ENCODE data around the gene PRUNE2.
A peak's percentile ranks its signal among the peaks of the same experiment; 100 is the strongest.
"Not testable (repeated sequence)": the region's sequence is repeated elsewhere in the genome, so short reads cannot be mapped to it uniquely, and the experiment has no call there.

Gene PRUNE2, protein sequence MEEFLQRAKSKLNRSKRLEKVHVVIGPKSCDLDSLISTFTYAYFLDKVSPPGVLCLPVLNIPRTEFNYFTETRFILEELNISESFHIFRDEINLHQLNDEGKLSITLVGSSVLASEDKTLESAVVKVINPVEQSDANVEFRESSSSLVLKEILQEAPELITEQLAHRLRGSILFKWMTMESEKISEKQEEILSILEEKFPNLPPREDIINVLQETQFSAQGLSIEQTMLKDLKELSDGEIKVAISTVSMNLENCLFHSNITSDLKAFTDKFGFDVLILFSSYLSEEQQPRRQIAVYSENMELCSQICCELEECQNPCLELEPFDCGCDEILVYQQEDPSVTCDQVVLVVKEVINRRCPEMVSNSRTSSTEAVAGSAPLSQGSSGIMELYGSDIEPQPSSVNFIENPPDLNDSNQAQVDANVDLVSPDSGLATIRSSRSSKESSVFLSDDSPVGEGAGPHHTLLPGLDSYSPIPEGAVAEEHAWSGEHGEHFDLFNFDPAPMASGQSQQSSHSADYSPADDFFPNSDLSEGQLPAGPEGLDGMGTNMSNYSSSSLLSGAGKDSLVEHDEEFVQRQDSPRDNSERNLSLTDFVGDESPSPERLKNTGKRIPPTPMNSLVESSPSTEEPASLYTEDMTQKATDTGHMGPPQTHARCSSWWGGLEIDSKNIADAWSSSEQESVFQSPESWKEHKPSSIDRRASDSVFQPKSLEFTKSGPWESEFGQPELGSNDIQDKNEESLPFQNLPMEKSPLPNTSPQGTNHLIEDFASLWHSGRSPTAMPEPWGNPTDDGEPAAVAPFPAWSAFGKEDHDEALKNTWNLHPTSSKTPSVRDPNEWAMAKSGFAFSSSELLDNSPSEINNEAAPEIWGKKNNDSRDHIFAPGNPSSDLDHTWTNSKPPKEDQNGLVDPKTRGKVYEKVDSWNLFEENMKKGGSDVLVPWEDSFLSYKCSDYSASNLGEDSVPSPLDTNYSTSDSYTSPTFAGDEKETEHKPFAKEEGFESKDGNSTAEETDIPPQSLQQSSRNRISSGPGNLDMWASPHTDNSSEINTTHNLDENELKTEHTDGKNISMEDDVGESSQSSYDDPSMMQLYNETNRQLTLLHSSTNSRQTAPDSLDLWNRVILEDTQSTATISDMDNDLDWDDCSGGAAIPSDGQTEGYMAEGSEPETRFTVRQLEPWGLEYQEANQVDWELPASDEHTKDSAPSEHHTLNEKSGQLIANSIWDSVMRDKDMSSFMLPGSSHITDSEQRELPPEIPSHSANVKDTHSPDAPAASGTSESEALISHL (N-terminal part only)

DNA sequence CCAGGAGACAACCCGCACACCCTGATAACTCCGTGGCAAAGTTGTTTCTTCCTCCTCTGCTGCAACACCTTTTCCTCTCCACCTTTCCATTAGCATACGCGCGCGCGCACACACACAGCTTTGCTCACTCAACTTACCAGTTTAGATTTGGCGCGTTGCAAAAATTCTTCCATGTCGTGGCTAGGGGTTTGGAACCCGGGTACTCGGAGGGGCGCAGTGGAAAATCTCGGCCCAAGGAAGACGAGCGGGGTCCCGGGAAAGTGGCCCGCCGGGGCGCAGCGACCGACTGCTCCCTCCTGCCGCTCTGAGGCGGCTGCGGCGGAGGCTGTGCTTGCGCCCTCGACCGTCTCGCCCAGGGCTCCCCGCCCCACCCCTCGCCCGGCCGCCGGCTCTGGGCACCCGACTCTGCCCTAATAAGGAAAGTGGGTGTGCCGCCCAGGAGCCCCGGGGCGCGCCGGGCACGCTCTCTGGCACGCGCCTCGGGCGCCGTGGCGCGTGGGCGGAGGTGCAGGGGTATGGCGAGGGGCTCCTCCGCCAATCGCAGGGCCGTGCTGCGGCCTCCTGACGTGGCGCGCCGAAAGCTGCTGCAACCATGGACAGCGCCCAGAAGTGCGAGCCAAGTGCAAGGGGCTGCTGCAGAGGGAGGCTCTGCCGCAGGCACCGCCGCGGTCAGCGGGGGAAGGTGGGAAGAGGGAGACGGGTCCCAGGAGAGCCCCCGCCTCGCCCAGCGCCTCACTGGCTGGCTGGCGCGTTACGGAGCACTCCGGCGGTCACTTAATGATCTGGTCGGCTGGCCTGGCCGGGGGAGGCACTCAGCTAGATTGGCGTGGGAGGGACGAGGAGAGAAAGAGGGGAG is at the start of gene PRUNE2:
PRUNE2 (minus strand) TSS at position 324 of the 856 bp plus-strand sequence; CDS start at position 173, 151 bp downstream.
- peak; percentile 11 for DNase-seq (ENCODE audit: low read depth)

DNA sequence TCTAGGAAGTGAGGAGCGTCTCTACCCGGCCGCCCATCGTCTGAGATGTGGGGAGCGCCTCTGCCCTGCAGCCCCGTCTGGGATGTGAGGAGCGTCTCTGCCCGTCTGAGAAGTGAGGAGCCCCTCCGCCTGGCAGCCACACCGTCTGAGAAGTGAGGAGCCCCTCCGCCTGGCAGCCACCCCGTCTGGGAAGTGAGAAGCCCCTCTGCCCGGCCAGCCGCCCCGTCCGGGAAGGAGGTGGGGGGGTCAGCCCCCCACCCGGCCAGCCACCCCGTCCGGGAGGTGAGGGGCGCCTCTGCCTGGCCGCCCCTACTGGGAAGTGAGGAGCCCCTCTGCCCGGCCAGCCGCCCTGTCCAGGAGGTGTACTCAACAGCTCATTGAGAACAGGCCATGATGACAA is 49.5 kb upstream of the PRUNE2 start:
- not testable (repeated sequence) for DNase-seq (ENCODE audit: low read depth)

DNA sequence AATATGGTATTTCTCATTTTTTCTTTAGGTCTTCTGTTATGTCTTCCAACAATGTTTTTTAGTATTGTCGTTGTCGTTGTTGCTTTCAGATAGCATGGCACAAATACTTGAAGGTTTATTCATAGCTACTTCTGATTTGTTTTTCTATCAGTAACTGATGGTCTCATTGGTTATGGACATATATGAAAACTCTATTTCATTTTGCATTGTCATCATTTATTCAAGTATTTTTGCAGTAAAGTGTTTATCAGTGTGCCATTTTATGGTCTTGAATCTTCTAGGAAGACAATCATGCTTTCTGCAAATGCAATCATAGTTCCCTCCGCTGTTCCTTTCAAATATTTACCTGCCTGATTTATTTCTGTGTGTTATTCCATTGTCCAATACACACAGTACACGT is 44.0 kb upstream of the PRUNE2 start:
- DNase-seq (ENCODE audit: low read depth), result no peak

DNA sequence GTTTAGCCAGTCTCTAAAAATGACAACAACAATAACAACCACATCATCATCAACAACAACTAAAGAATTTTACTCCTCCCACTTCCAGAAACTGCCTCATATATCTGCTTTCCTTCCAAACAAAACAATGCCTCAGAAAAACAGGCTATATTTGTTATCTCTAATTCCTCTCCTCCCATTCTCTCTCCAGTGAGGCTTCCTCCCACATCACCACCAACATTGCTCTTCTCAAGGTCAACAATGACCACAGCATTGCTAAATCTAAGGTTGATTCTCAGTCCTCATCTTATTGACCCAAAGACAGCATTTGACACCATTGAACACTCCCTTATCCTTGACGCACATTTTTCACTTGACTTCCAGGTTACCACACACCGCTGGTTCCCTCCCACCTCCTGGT is 38.1 kb upstream of the PRUNE2 start:
- no peak for DNase-seq (ENCODE audit: low read depth)

DNA sequence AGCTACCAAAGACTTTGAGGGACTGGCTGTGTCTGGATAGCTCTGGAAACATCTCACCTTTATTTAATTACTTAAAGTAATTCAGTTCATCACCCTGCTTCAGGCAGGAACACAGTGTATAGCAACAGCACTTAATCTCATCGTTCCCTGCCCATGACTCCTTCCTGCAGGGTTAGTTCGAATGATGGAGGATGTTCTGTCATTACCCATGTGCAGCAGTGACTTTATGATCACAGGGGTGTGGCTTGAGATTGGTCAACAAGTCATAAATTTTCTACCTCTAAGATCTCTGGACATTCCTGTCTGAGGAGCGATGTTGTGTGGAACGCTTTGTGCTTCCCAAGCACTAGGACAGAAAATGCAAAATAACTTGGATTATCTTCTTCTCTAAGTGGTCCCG is 37.1 kb upstream of the PRUNE2 start:
- DNase-seq (ENCODE audit: low read depth), result no peak

DNA sequence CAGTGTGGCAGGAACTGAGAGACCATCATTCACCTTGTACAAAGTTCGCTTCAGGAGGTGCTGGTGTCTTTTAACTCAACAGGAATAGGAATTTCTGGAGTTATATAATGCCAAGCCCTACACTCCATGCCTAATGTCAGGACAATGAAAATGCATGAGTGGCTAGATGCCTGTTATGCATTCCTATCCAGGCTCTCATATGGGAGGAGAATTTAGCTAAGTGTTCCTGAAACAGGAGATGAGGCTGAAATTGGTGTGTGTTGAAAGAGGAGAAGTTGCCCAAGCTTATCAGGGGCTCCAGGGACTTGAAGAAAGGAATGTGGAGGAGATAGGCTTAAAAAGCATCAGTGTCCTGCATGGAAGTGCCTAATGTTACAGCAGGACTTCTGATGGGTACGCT is 26.8 kb upstream of the PRUNE2 start:
- DNase-seq (ENCODE audit: low read depth), result peak; percentile 5

DNA sequence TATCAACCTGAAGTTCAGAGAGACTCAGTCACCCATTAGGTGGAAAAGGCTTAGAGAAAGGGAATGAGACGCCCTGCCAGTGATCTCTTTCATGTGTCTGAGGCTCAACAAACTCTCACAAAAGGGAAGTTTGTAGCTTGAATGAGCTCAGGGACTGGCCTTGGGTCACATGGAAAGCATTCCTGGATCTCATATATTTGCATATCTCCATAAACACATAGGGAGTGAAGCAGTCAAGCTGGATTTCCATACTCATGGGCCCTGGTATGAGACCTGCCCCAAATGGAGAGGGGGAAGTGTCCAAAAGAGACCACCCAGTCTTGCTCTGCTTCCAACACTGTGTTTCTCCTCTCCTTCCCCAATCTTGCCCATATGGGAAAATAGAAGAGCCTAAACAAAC is 26.4 kb upstream of the PRUNE2 start:
- no peak for DNase-seq (ENCODE audit: low read depth)

DNA sequence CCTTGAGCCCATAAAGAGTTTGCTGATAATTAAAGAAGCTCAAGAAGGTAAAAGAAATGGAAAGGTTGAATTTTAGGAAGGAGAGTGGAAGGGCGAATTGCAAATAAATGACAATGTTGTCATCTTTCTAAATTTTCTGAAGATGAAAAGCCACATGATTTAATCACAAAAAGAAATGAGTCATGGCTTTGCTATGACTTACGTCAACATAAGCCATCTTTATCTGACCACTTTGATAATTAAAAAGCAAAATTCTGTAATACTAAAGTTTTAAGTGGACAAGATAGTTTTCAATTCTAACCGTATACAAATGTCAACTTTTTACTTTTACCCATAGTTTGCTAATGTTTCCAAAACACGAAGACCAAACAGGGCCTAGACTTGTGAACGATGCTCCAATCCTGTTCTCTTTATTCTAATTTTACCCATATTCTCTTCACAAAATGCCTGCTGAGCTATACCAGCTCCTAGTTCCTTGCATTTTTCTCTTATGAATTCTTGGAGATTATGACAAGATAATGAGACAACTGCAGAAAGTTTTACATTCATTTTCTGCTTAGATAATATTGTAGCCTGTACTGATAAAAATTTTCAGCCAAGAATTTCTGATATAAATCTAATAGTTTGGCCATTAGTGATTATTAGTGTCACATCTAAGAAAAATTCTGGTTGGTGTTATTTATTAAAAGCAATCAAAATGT is 21.8 kb upstream of the PRUNE2 start:
- no peak for DNase-seq (ENCODE audit: low read depth)

DNA sequence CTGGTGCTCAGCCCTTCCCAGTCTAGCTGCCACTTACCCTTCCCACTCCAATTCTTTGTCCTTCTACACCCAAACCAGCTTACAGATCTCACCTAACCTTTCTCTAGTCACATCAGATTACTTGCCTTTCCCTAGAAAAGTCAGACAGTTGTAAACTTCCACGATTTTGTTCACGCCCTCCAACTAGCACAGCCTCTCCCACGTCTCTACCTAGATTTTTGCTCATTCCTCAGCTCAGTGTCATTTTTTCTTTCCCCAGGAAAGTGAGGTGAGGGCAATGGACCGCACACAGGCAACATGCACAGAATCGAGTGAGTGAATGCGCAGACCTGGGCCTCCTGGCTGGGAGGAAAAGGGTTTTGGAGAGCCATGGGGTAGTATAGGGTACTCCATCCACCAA is 20.9 kb upstream of the PRUNE2 start:
- DNase-seq (ENCODE audit: low read depth), result no peak

DNA sequence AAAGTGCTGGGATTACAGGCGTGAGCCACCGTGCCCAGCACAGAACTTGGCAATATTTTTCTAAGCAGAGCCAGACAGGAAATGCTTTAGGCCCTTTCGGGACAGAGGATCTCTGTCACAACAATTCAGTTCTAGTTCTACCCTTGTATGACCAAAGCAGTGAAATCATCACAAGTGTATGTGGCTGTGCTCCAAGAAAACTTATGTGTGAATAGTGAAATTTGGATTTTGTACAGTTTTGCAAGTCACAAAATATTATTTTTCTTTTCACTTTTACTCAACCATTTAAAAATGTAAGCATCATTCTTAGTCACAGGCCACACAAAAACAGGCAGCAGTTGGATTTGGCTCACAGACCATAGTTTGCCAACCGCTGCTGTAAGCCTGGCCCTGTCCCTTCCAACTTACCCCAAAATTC is 20.4 kb upstream of the PRUNE2 start:
- peak; percentile 57 for DNase-seq (ENCODE audit: low read depth)

DNA sequence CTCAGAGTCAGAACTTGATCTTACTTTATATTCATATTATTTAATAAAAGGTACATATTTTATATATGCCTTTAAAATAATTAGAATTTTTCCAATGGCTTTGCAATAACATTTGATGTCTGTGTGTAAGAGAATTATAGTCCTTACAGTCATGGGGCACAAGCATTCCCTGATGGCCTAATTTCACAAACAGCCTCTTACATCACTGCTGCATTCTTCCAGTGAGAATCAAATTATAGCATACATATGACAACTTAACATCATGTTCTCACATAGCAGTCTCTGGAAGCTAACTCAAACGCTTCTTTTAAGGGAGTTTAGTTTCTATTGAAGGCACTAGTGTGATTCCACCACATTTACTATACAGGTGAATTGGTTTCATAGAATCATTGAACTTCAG is 15.3 kb upstream of the PRUNE2 start:
- DNase-seq (ENCODE audit: low read depth), result no peak

DNA sequence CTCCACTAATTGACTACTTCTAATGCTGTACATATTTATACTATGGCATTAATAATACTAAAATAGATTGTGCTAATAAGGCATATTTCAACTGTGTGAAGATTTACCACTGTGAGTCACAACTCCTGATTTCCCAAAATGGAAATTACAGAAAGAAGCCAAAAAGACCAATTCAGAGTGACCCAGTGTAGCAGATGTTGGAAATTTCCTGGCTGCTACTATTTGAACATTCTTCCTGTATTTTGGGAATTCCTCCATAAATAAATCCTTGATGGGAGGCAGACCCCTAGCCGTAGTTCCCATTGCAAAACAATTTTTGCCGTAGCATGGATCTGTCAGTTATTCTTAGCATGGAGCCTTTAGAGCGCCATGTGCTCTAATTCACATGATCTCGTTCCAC is 11.4 kb upstream of the PRUNE2 start:
- DNase-seq (ENCODE audit: low read depth), result no peak

DNA sequence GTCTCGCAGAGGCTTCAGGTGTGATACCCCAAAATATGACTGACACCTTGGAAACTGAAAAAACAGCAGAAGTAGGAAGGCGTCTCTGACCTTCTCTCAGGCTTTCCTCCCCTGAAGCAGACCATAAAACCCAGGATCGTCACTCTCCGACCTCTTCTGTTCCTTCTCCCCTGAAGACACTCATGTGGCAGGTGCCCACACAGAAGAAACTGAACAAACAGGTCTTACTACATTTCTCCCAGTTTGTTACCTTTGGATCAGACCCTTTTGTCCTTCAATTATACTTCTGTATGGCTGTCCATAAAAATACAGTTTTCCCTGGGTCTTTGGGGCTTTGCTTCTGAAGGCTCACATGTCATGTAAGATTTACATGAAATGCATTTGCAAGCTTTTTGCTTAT is 10.3 kb upstream of the PRUNE2 start:
- no peak for DNase-seq (ENCODE audit: low read depth)

DNA sequence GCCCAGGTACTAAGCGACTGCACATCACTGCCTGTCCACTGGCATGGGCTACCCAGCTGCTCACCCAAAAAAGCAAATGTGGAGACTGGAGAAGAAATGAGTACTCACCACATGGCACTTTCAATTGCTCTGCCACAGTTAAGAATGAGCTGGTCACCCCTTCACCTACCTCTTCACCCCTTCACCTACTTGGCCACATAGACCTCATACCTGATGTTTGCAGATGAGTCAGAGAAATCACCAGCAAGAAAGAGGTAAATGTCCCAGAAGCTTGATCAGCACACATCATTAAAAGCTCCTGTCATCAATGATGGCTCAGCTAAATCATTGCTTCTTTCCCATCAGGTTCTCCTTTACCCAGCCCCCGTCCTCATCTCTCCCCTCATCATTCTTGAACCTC is 7.6 kb upstream of the PRUNE2 start:
- DNase-seq (ENCODE audit: low read depth), result no peak

DNA sequence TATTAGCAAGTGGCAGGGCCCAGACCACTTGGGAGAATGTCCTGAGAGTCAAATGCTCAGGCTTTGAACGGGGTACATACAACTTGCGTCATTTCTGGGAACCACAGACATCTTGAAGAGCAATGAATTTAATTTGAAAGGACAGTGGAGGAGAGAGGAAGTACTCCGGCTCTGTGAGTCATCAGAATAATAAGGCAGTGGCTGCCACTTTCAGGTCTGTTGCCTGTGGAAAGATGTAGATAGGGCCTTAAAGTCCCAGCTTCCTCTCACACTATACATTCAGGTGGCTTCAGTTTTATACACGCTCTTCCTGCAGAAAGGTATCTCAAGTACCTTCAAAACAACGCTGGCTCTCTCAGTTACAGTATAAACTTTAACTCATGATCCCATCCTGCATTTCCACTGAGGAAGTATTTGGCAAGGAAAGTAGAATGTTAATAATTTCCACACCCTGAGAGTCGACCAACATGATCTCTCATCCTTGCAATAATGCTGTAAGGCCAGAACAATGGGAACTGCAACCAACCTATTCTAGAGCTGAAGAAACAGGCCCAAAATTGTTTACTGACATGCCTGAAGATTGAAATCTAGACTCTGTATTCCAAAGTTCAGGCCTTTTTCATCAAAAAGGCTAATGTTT is 6.8 kb upstream of the PRUNE2 start:
- no peak for DNase-seq (ENCODE audit: low read depth)

DNA sequence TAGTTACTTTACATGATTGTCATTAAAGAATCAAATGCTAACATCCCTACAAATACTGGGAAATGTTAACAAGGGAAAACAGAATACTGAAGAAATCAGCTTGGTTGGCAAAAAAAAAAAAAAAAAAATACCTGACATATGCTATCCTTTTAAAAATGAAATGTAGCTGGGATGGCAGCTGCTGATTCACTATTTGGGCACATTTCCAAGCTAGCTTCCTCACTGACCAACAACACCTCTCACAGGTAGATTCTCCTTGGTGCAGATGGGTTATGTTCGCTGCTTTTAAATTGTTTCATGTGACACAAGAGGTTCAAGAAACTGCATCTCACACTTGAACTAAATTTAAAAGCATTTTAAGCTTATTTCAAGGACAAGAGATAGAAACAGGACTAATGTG is 6.1 kb upstream of the PRUNE2 start:
- no peak for DNase-seq (ENCODE audit: low read depth)

DNA sequence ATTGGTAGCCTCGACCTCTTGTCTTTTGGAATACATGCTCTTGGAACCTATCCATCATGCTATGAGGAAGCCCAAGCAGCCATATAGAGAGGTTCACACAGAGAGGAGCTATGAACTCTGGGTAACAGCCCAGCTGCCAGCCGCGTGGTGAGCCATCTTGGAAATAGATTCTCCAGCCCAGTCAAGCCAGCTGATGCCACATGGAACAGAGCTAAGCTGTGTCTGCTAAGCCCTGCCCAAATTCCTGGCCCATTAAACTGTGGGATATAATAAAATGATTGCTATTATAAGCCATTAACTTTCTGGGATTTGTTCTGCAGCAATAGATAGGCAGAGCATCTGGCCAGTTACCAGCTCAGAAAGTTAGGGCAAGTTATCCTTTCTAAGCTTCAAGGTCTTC is 4.9 kb upstream of the PRUNE2 start:
- DNase-seq (ENCODE audit: low read depth), result no peak

DNA sequence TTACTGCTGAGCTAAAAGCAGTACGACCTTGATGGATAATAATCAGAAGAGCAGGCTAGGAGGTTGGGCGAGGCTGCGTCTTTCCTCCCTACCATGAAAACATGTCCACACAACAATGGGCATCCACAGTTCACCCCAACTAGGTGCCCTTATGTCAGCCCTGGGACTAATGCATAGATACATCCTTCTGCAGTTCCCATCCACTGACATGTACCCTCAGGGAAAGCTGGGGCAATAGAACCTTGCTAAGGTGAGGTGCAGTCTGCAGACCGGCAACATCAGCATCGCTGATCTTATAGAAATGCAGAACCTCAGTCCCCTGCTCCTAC is 697 bp upstream of the PRUNE2 start:
- DNase-seq (ENCODE audit: low read depth), result no peak

DNA sequence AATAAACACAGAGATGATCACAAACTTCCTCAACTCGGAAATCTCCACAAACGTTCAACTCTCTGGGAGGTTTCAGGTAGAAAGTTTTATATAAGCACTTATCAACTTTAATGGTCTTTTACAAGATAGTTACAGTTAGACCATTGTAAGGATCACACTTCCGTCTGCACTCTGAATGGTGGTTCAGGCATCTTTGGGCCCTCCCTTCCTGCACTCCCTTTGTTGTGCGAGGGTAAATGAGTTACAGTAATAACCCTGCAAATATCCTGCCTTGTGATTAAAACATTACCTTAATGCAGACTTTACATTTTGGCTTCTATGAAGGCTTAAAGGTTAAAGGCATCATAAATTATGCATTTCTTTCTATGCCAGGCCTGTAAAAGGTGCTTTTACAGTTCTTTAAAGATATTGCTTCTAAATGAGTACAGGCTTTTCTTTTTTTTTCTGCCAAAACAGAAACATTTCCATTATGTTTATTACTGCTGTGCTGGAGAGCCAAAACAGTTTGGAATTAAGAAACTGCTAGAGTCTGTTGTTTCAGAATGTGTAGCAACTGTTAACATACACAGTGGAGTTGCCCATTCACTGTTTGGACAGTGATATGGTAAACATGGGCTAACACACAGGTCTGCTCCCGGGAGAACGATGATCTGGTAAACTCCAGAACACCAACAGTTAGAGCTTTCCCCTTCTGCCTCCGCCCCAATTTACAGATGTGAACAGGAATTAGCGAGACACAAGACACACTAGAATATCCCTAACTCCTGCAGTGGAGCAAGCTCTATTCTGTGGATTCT is 1.1 kb downstream of the PRUNE2 start:
- DNase-seq (ENCODE audit: low read depth), result no peak

DNA sequence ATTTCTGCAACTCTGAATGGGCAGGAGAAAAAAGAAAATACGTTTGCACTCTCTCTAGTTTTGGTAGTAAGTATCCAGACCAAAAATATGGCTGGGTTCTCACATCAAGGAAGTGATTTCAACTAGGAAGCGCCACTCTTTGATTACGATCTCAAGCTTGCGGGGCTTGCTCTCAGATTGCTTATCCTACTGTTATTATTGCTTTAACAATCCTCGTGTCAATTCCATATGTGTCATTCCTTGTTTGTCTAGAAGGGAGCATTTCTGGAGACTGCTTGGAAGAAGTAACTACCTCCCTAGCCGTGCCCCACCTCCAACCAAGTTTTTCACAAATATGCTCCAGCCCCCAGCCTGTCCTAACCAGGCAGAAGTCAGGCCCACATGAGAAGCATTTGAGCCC is 3.5 kb downstream of the PRUNE2 start:
- DNase-seq (ENCODE audit: low read depth), result no peak
